Vagina (tissue), 2 donors: ENCODE measurements around the gene MRPS18B. TPM values are rescaled to one million over a fixed set of nuclear protein-coding genes. Genes with fewer than 3 reads are reported as not detected.

Experiments
- DNase-seq, 2 donors: peaks; one replicate each; pipeline ENCODE4 v3.0.0-alpha.2; 2017; ENCODE audit errors: extremely low spot score in 2 of 2
- H3K27ac ChIP-seq: fragments of 200-600 bp; sonication (generic); one replicate; pipeline ENCODE4 v1.5.1; 2019
- H3K27me3 ChIP-seq: fragments of 200-600 bp; sonication (generic); one replicate; pipeline ENCODE4 v1.5.1; 2019
- H3K36me3 ChIP-seq, 2 donors: fragments of 200-600 bp; sonication (generic); one replicate each; pipeline ENCODE4 v1.5.1; 2017 to 2019
- H3K4me1 ChIP-seq: fragments of 200-600 bp; sonication (generic); one replicate; pipeline ENCODE4 v1.5.1; 2019
- H3K4me3 ChIP-seq, 2 donors: fragments of 200-600 bp; sonication (generic); 1 replicate in 1 of 2; 2 replicates in 1 of 2; pipeline ENCODE4 v1.5.1; 2016 to 2019
- H3K9me3 ChIP-seq: fragments of 200-600 bp; sonication (generic); one replicate; pipeline ENCODE4 v1.5.1; 2019
- CTCF ChIP-seq, 3 experiments: fragments of 450-650 bp in 2 of 3; fragments of 200-600 bp in 1 of 3; sonication (generic) in 1 of 3; IDR thresholded peaks; one replicate each; pipeline ENCODE4 v1.5.1; 2017 to 2019; ENCODE audit warnings: antibody characterized with exemption in 3 of 3, mild to moderate bottlenecking in 2 of 3, moderate library complexity in 2 of 3
- POLR2A ChIP-seq, 2 donors: fragments of 450-650 bp; IDR thresholded peaks; one replicate each; pipeline ENCODE4 v1.6.1; 2017; ENCODE audit warnings: antibody characterized with exemption in 2 of 2, mild to moderate bottlenecking in 2 of 2, moderate library complexity in 2 of 2
- POLR2AphosphoS5 ChIP-seq, 2 donors: sonication (generic); formaldehyde crosslinking; IDR thresholded peaks; one replicate each; pipeline ENCODE4 v1.9.0; 2017; ENCODE audit warnings: antibody characterized with exemption in 2 of 2, mild to moderate bottlenecking in 2 of 2, low read depth in 1 of 2; ENCODE audit not compliant: insufficient read depth in 1 of 2
- intact Hi-C: fragments of 100-400 bp; cut with DNase I; formaldehyde crosslinking; loops from one replicate; pipeline ENCODE4 v1.15.1; 2023
- total RNA-seq: library from RNA; depleted of rRNA; stranded (reverse); fragments of >200 nt; gene quantifications from one replicate; pipeline ENCODE4 v1.2.3, GENCODE V29; 2016

Gene MRPS18B
- total RNA-seq, 1 donor from 2014 or later: 21.6 TPM

- H3K36me3 ChIP-seq: peaks cover 0 to 45% of the 10 kb centered on the region in 2 donors
- DNase-seq: no peak
- no peaks in the 10 kb centered on the region for H3K9me3 ChIP-seq
- no peak for TF ChIP-seq POLR2A (IDR thresholded peaks at IDR 0.05)
- no peak overlapping the region for H3K4me3 ChIP-seq
- H3K27me3 ChIP-seq: no peaks in the 10 kb centered on the region
- H3K4me1 ChIP-seq: peaks cover 17% of the 10 kb centered on the region
- no peak overlapping the region for H3K27ac ChIP-seq
- intact Hi-C loops: no loop called here
Measured at GRCh38 chr6:30625511-30625910, 7.9 kb downstream of the MRPS18B start.

DNA sequence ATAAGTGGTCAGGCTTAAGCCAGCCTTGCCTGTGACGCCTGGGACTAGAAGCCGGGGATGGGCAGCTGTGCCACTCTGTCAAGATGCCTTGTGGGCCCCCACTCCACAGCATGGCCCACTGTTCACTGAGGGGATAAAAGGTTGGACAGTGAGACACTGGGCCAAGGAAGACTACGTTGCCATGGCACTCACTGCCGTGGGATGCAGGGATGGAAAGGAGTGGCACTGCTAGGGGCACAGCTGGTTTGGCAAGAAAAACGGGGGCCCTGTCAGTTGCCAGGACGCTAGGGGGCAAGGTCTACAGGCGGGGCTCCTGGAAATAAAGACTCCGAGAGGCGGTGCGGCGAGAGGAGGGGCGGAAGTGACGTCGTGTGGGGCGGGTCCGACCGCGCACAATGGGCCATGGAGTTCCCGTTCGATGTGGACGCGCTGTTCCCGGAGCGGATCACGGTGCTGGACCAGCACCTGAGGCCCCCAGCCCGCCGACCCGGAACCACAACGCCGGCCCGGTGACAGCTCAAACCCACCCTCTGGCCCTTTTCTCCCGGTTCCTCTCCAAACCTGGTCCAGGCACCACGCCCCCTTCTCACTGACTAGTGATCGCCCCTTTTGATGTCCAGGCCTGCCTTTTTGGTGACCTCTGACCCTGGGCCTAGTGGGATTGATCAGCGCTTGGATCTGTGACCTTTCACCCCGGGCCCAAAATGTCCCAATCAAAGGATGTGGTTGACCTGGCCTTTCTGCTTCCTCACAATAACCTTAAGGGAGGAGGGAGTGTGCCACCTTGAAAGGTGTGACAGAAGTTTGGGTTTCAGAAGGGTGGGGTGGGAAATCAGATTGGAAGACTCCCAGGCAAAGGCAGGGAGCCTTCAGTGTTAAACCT, 9.1 kb downstream of the MRPS18B start, which contains the start of gene ATAT1:
Gene ATAT1, plus strand, starts transcription at position 391 of the 883 bp plus-strand sequence.
- intact Hi-C loops: no loop called here
- no peak for DNase-seq
- Histone ChIP-seq H3K27me3 (no peaks in the 10 kb centered on the region), H3K9me3 (no peaks in the 10 kb centered on the region), H3K27ac (peak within 1 kb of the TSS; percentile 88), H3K4me1 (peaks cover 17% of the 10 kb centered on the region), H3K4me3 (peak within 1 kb of the TSS; percentile 53 to 65), H3K36me3 (peaks cover 0 to 39% of the 10 kb centered on the region in 2 donors)
- TF ChIP-seq POLR2AphosphoS5 (IDR thresholded peaks at IDR 0.05; ENCODE audit: insufficient read depth in 1 of 2, low read depth in 1 of 2) (peak in 1 of 2 donors; percentile 75), CTCF (IDR thresholded peaks at IDR 0.05) (peak in 2 of 3 experiments; percentile 23 to 53), POLR2A (IDR thresholded peaks at IDR 0.05) (no peak)

DNA sequence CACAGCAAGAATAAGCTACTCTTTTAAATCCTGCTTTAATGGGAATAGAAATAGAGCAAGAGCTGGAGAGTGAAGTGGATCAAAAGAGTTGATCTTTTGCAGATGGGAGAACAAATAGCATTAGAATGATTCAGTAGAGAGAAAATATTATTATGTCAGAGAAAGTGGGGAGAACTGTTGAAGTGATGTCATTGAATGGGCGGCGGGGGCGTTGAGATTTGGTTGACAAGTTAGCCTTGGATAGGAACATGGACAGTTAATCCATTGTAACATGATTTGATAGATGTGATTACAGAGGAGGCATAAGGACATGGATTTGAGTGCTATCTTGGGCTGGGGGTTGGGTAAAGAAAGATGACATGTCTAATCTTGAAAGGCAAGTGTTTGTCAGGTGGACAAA, 18.2 kb downstream of the MRPS18B start:
- no peak for DNase-seq
- no peak overlapping the region for H3K4me3 ChIP-seq
- TF ChIP-seq POLR2A (IDR thresholded peaks at IDR 0.05) (no peak), POLR2AphosphoS5 (IDR thresholded peaks at IDR 0.05; ENCODE audit: insufficient read depth in 1 of 2, low read depth in 1 of 2) (no peak), CTCF (IDR thresholded peaks at IDR 0.05) (no peak)

DNA sequence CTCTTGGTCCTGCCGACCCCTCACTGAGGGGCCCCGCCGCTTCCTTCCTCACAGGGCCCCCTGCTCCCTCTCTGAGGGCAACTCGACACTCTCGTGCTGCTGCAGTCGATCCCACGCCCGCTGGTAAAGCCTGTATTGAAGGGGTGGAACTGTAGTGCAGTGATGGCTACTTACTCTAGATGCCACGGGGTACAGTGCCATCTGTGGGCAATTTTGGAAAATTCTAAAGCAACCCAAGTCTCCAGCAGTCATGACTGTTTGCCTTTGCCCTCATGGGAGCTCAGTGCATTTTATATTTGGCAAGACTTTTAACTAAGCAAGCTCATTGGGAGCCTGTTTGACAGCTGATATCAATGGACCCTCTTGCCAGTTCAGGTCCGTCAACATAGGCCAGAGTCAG, 22.8 kb downstream of the MRPS18B start:
- Histone ChIP-seq H3K36me3 (peaks cover 0 to 33% of the 10 kb centered on the region in 2 donors), H3K4me1 (no peaks in the 10 kb centered on the region), H3K4me3 (no peak overlapping the region), H3K27ac (no peak overlapping the region), H3K9me3 (no peaks in the 10 kb centered on the region), H3K27me3 (no peaks in the 10 kb centered on the region)
- TF ChIP-seq CTCF (IDR thresholded peaks at IDR 0.05): no peak
- TF ChIP-seq POLR2A (IDR thresholded peaks at IDR 0.05): no peak
- no peak for TF ChIP-seq POLR2AphosphoS5 (IDR thresholded peaks at IDR 0.05; ENCODE audit: insufficient read depth in 1 of 2, low read depth in 1 of 2)
- intact Hi-C loops: no loop called here
- no peak for DNase-seq

More for the DNA sequence above, 18.2 kb downstream of the MRPS18B start:
- Histone ChIP-seq H3K4me1 (no peaks in the 10 kb centered on the region), H3K36me3 (peaks cover 0 to 28% of the 10 kb centered on the region in 2 donors), H3K9me3 (no peaks in the 10 kb centered on the region), H3K27me3 (no peaks in the 10 kb centered on the region), H3K27ac (no peak overlapping the region)
- intact Hi-C loops: no loop called here

- Histone ChIP-seq H3K27me3 (no peaks in the 10 kb centered on the region), H3K27ac (no peak overlapping the region), H3K4me1 (peaks cover 4% of the 10 kb centered on the region), H3K36me3 (peaks cover 0 to 33% of the 10 kb centered on the region in 2 donors), H3K9me3 (no peaks in the 10 kb centered on the region), H3K4me3 (no peak overlapping the region)
- intact Hi-C loops: no loop called here
- DNase-seq: no peak
- TF ChIP-seq POLR2AphosphoS5 (IDR thresholded peaks at IDR 0.05; ENCODE audit: insufficient read depth in 1 of 2, low read depth in 1 of 2): no peak
- TF ChIP-seq POLR2A (IDR thresholded peaks at IDR 0.05): no peak
- no peak for TF ChIP-seq CTCF (IDR thresholded peaks at IDR 0.05)
Measured at GRCh38 chr6:30641048-30641447, 23.4 kb downstream of the MRPS18B start.
